ENCODE measurements around the gene SBSN. TPM values are rescaled to one million over a fixed set of nuclear protein-coding genes. Genes with fewer than 3 reads are reported as not detected.
"Not testable (repeated sequence)": the region's sequence is repeated elsewhere in the genome, so short reads cannot be mapped to it uniquely, and the experiment has no call there.

SBSN gene
- total RNA-seq, 1 donor from 2014 or later = not detected

DNA sequence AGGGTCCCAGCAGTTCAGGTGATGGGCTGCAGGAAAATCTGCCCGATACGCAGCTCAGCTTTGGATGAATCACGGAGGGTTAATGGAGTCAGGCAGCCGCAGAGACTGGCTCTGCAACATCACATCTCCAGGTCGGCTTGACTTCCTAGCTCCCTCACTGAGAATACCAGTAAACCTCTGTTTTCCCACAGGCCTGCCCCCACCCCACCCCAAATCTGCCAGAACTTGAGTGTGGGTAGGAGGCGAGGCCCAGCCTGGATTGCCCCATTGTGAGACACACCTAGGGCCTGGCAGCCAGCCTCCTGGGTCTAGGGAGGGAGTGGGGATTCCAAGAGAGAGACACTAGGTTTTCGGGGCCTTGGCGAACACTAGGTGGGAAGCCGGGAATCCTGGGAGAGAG lies 34.1 kb downstream of the SBSN start:
- DNase-seq (no peak), ATAC-seq (ENCODE audit: poor library complexity) (no peak)
- intact Hi-C loops (cut with DNase I) = no loop called here

DNA sequence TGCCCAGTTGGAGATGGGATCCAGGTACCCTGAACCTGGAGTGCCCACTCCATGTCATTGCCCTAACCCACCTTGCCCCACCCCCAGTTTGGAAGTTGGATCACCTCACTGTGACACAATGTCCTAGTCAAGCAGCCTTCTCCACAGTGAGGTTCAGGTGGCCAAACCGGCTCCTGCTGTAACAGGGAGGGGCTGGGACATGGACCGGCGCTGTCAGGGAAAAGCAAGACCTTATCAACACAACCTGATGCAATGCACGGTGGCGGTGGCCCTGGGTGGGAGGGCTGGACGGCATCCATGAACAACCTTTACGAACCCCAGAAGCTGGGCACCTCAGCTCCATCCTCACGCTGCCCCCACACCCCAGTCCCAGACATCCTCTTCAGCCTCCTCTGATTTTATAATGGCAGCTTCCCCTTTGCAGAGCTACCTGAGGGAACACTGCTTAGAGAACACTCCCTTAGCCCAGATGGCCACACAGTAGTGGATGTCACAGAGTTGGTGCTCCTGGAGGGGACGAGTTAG lies 36.2 kb downstream of the SBSN start:
- DNase-seq = no peak
- ATAC-seq (ENCODE audit: poor library complexity) = no peak
- intact Hi-C loops (cut with DNase I) = no loop called here

DNA sequence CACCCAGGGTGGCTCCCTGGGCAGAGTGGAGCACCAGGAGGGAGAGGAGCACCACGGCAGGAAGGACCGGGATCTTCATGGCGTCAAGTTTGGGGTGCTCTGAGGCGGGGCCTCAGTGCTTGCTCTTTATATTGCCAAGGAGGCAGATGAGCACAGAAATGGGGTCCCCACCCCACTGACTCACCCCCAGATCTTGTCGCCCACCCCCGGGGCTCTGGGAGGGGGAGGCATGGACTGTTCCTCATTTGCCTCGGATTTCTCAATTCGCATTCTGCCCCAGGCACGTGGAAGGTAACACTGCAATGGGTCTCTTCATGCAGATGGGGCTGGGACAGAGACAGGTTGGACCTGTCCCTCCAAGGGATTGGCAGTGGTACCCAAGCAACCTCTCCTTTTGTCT lies 37.7 kb downstream of the SBSN start, which contains the start of gene KRTDAP:
KRTDAP (minus strand) TSS at position 101 of the 400 bp plus-strand sequence; CDS start at position 79, 22 bp downstream.
- intact Hi-C loops (cut with DNase I) = no loop called here
- no peak for DNase-seq
- no peak for ATAC-seq (ENCODE audit: poor library complexity)

DNA sequence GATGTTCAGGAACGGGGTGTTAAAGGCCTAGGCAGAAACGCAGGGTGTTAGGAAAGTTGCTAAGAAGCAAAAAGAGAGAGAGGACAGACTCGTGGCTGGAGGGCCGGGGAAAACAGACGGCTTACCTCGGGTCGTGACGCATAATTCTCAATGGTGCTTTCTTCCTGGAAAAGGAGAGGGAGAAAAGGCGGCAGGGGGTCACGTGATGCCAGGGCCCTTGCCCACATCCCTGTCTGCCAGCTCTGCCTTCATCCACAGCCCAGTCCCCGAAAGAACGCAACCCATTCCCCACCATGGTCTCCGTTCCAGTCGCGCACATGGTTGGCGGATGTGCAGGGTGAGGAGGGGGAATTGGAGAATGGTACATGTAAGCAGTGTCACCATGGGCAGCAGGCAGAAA lies 39.4 kb downstream of the SBSN start:
- intact Hi-C loops (cut with DNase I) = no loop called here
- DNase-seq (no peak), ATAC-seq (ENCODE audit: poor library complexity) (no peak)

DNA sequence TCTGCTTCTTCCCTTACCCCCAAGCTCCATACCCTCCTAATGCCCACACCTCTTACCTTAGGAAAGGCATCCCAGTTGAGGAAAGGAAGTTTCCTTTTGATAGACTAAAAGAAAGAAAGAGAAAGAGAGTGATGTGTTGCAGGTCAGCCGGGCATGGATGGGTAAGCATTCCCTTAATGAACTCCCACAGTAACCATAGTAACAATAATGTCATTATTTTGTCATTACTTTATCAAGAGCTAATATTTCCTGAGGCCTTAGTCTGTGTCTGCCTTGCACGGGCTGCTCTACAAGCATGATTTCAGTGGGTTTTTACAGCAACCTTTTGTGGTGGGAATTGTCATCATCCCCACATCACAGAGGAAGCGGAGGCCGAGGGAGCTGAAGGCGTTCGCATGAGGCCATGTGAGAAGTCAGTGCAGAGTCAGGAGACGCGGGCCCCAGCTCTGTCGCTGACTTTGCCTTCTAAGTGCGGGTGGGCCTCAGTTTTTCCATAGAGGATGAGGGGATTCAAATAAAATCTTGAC lies 40.4 kb downstream of the SBSN start:
- ATAC-seq (ENCODE audit: poor library complexity) (no peak), DNase-seq (no peak)
- intact Hi-C loops (cut with DNase I) = no loop called here

DNA sequence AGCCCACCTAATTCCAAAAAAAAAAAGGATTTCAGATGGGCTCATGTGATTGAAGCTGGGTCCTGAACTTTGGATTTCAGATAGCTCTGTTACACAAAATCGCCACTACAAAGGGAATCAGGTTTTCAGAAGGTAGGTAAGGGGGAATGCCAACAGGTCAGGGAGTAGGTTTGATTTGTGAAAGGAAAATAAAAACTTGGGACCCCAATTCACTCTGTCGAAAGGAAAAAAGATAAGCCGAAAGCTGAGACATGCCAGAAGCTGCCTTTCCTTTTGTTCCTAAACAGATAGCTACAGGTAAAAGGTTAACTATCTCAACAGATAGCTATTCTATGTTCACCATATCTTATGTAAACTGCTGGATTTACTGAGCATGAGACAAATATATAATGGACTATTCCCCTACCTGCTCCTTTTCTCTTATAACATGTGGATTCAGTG lies 41.8 kb downstream of the SBSN start:
- intact Hi-C loops (cut with DNase I) = no loop called here
- ATAC-seq (ENCODE audit: poor library complexity) (no peak), DNase-seq (no peak)

DNA sequence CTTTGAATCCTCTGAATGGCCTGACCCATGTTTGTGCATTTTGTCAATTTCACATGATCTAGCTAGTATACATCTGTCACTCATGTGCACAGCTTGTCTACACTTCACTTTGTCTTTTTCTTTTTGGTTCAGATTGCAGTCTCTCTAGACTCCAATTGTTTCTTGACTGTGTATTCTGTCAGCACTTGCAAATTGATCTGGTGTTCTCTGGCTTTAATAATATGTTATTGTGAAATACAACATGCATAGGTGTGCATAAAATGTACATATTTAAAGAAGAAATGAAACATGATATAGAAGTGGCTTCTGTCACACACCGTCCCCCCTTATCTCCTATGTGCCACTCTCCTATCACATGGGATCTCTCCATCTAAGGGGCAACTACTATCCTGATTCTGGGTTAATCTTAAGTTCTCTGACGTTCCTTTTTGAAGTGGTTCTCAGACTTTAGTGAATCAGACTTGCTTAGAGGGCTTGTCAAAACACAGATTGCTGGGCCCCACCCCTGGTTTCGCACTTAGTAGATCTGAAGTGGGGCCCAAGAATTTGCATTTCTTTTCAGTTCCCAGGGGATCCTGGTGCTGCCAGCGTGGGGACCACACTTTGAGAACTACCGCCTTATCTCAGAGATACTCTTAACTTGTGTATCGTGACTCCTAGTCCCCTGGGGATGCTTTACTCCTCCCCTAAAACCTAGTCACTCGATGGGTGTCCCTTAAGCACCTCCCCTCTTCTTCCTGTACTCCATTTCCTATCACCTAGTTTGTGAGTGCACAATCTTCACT lies 43.7 kb downstream of the SBSN start:
- ATAC-seq (ENCODE audit: poor library complexity) = no peak
- no peak for DNase-seq
- intact Hi-C loops (cut with DNase I) = no loop called here

DNA sequence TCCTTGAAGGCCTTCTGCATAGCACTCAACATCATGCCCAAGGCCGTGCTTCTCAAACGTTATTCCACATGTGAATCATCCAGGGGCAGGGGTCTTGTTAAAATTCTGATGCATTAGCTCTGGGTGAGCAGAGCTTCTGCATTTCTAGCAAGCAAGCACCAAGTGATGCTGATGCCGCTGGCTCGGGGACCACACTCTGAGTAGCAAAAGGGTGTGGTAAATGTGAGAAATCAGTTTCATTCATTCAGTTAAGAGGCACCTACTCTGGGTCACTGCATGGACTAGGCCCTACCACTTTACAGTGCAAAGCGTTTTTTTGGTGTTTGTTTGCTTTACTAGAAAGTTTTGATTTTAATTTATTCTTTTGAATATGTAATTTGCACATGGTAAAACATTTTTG lies 45.0 kb downstream of the SBSN start:
- DNase-seq = no peak
- intact Hi-C loops (cut with DNase I) = no loop called here
- no peak for ATAC-seq (ENCODE audit: poor library complexity)

DNA sequence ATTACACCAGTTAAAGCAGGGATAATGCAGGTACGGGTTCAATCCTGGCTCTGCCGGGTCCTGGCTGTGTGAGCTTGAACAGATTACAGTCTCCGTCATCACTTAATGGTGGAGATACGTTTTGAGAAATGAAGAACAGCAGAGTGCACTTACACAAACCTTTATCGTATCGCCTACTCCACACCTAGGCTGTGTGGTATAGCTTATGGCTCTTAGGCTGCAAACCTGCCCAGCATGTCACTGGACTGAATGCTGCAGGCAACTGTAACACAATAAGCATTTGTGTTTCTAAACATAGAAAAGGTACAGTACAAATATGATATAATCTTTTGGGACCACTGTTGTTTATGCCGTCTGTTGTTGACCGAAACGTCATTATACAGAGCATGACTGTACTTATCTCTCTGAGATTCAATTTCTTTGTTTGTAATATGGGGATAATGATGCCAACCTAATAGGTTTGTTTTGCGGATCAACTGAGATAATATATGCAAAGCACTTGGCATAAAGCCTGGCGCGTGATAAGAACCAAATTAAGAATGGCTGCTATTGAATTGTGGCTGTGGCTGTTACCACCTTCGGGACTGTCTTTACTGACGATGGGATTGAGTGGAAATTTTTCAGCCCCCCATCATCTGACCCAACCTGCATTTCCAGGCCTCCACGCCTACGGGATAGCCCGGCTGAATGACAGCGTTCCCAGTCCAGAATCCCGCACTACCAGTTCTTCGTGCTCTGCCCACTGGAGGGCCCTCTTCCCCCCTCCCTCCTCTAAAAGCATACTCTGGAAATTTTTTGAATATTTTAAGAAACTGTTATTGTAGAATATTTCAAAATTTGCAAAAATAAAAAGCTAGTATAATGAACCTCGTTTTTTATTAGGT lies 49.1 kb downstream of the SBSN start:
- no peak for DNase-seq
- intact Hi-C loops (cut with DNase I) = no loop called here
- ATAC-seq (ENCODE audit: poor library complexity) = no peak

DNA sequence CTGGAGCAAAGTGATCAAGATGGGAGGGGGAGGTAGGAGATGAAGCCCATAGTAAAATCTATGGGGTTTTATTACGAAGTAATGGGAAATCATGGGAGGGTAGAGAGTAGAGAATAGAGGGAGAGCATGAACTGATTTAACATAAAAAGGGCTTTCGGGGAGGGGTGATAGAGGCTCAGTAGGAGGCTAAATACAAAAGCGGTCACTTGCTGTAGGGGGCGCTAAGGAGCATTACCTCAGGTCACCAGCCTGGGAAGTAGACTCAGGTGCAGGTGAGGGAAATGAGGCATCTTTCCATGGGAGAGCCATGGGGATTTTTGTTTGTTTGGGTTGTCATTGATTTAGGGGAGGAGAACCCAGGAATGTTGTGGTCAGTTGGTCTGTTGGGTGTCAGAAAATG lies 52.0 kb downstream of the SBSN start:
- intact Hi-C loops (cut with DNase I) = no loop called here
- ATAC-seq (ENCODE audit: poor library complexity) (no peak), DNase-seq (no peak)

DNA sequence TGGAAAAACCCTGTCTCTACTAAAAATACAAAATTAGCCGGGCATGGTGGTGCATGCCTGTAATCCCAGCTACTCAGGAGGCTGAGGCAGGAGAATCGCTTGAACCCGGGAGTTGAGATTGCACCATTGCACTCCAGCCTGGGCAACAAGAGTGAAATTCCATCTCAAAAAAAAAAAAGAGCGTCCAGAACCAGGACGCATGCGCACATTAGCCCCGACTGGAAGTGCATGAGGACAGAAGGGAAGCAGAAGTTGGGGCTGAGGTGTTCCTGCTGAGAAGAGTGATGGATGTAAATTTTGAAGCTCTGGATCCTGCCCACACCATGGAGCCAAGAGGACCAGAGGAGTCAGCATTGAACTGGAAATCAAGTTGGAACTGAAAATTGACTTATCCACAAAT lies 53.5 kb downstream of the SBSN start:
- ATAC-seq (ENCODE audit: poor library complexity); intact Hi-C loops (cut with DNase I); DNase-seq: not testable (repeated sequence)

DNA sequence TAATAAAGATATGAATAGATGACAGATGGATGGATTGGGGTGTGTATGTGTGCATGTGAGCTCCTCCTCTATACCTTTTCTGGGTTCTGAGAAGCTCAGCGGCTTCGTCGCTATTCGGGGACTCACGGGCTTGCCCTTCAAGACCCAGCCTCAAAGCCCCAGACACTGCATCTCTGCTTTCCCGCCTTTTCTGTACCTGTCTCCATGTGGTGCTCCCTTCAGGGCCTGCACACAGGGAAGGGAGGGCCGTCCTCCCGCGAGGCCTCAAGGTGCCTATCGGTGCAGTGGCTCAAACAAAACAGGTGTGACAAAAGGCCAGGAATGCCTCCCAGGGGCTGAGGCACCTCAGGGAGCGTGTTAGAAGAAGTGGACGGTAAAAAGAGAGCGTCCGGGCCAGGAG lies 54.0 kb downstream of the SBSN start:
- ATAC-seq (ENCODE audit: poor library complexity) = no peak
- intact Hi-C loops (cut with DNase I) = no loop called here
- DNase-seq = no peak

Other genes starting within 250 kb of the SBSN start
- gene HAMP, start 245.8 kb downstream of the SBSN start, total RNA-seq = not detected
- gene MAG, start 236.2 kb downstream of the SBSN start, total RNA-seq = not detected
- 0.56 TPM for gene CD22, start 199.1 kb downstream of the SBSN start, total RNA-seq
- gene FFAR1, start 180.4 kb downstream of the SBSN start, total RNA-seq = not detected
- gene FFAR3, start 169.9 kb downstream of the SBSN start, total RNA-seq = not detected
- gene GPR42, start 157.2 kb downstream of the SBSN start, total RNA-seq = not detected
- 0.11 TPM for gene FFAR2, start 80.1 kb downstream of the SBSN start, total RNA-seq
- gene KRTDAP, start 37.8 kb downstream of the SBSN start, total RNA-seq = not detected
- gene DMKN, start 14.7 kb downstream of the SBSN start, total RNA-seq = 3.6 TPM
- not detected for gene GAPDHS, start 5.1 kb upstream of the SBSN start, total RNA-seq
- gene TMEM147, start 17.3 kb upstream of the SBSN start, total RNA-seq = 75.7 TPM
- not detected for gene ATP4A, start 35.3 kb upstream of the SBSN start, total RNA-seq
- gene PMIS2, start 57.9 kb upstream of the SBSN start, total RNA-seq = not detected
- gene HAUS5, start 84.4 kb upstream of the SBSN start, total RNA-seq = 3.3 TPM
- 48.9 TPM for gene RBM42, start 100.7 kb upstream of the SBSN start, total RNA-seq
- gene ETV2, start 113.4 kb upstream of the SBSN start, total RNA-seq = 0.32 TPM
- 1,337 TPM for gene COX6B1, start 120.0 kb upstream of the SBSN start, total RNA-seq
- gene UPK1A, start 138.2 kb upstream of the SBSN start, total RNA-seq = not detected
- not detected for gene ZBTB32, start 176.2 kb upstream of the SBSN start, total RNA-seq
- 16.3 TPM for gene KMT2B, start 189.7 kb upstream of the SBSN start, total RNA-seq
- gene IGFLR1, start 214.1 kb upstream of the SBSN start, total RNA-seq = 2.9 TPM
- 22.6 TPM for gene U2AF1L4, start 217.1 kb upstream of the SBSN start, total RNA-seq
- 40.7 TPM for gene PSENEN, start 217.3 kb upstream of the SBSN start, total RNA-seq
- 5.2 TPM for gene LIN37, start 220.3 kb upstream of the SBSN start, total RNA-seq
- 570 TPM for gene HSPB6, start 228.7 kb upstream of the SBSN start, total RNA-seq
- 5.9 TPM for gene PROSER3, start 229.9 kb upstream of the SBSN start, total RNA-seq
- gene ARHGAP33, start 247.3 kb upstream of the SBSN start, total RNA-seq = 3.0 TPM

Measured in Right ventricle myocardium superior (tissue), 1 donor.